Panc1 (cell line): ENCODE measurements around the gene PTPN1. TPM values are rescaled to one million over a fixed set of nuclear protein-coding genes. Genes with fewer than 3 reads are reported as not detected.

Experiments
- ATAC-seq: fragments of 200-7000 bp; cut with Tn5 transposase; 2 replicates; pipeline ENCODE4 v1.9.1; 2020; ENCODE audit warnings: mild to moderate bottlenecking, moderate library complexity
- BruUV-seq: library from RNA; stranded (reverse); fragments of 400-500 nt; replicated peaks from 2 replicates; lab custom pipeline; 2021; lab: Mats Ljungman, UMichigan
- CTCF ChIA-PET: fragments of 300-600 bp; sonication (Branson Sonifier 250); formaldehyde crosslinking; loops from one replicate; lab custom pipeline; 2022; ENCODE audit warnings: antibody characterized with exemption; lab: Charles Lee
- POLR2A ChIA-PET: fragments of 300-600 bp; sonication (Branson Sonifier 250); formaldehyde crosslinking; loops from one replicate; lab custom pipeline; 2022; ENCODE audit warnings: antibody characterized with exemption; lab: Charles Lee
- DNase-seq: peaks from one replicate; pipeline ENCODE4 v3.0.0-alpha.2; 2010; ENCODE audit warnings: low read depth, low spot score
- H3K27ac ChIP-seq: 2 replicates; pipeline ENCODE4 v1.5.1; 2011; ENCODE audit warnings: mild to moderate bottlenecking, low read length, inconsistent platforms
- H3K27me3 ChIP-seq: fragments of 200-500 bp; sonication (Bioruptor generic); 2 replicates; pipeline ENCODE4 v1.6.0; 2014; ENCODE audit warnings: low read length, inconsistent platforms; ENCODE audit not compliant: control insufficient read depth, insufficient read depth
- H3K36me3 ChIP-seq: fragments of 200-500 bp; sonication (Bioruptor generic); 2 replicates; pipeline ENCODE4 v1.5.1; 2014; ENCODE audit warnings: inconsistent platforms, mild to moderate bottlenecking, low read length, moderate library complexity; ENCODE audit not compliant: control insufficient read depth, insufficient read depth
- H3K4me1 ChIP-seq: 2 replicates; pipeline ENCODE4 v1.5.1; 2011; ENCODE audit warnings: inconsistent platforms, mild to moderate bottlenecking, low read length, moderate library complexity; ENCODE audit not compliant: control insufficient read depth, insufficient read depth
- H3K4me3 ChIP-seq, 2 experiments: 2 replicates each; pipeline ENCODE4 v1.5.1; 2011 to 2012; ENCODE audit warnings: low read depth in 2 of 2, low read length in 2 of 2, mild to moderate bottlenecking in 2 of 2, inconsistent platforms in 1 of 2, moderate library complexity in 1 of 2
- H3K9me3 ChIP-seq: fragments of 200-500 bp; sonication (Bioruptor generic); 2 replicates; pipeline ENCODE4 v1.5.1; 2014; ENCODE audit warnings: low read depth, mild to moderate bottlenecking, inconsistent platforms, low read length, moderate library complexity; ENCODE audit not compliant: control insufficient read depth, insufficient read depth
- POLR2AphosphoS5 ChIP-seq: IDR thresholded peaks from 2 replicates; pipeline ENCODE4 v1.6.1; 2012; ENCODE audit warnings: mild to moderate bottlenecking, low read depth, low read length, moderate library complexity
- REST ChIP-seq, 2 experiments: IDR thresholded peaks; 2 replicates each; pipeline ENCODE4 v1.6.1; 2011 to 2012; ENCODE audit warnings: low read depth in 2 of 2, control low read depth in 1 of 2, low read length in 1 of 2, mild to moderate bottlenecking in 1 of 2, moderate library complexity in 1 of 2; ENCODE audit not compliant: insufficient read depth in 1 of 2
- SIN3A ChIP-seq: IDR thresholded peaks from 2 replicates; pipeline ENCODE4 v1.6.1; 2012; ENCODE audit warnings: low read depth, mild to moderate bottlenecking, low read length, moderate library complexity, borderline replicate concordance; ENCODE audit not compliant: insufficient read depth
- TCF7L2 ChIP-seq: IDR thresholded peaks from 2 replicates; pipeline ENCODE4 v1.6.1; 2011; ENCODE audit warnings: mild to moderate bottlenecking, low read depth, low read length, inconsistent platforms
- in situ Hi-C: cut with HindIII; loops from 2 replicates; pipeline ENCODE4 v1.10.0; 2016; ENCODE audit warnings: low sequenced_read_pairs, low pct_unique_long_range_greater_than_20kb
- intact Hi-C: fragments of 100-400 bp; cut with micrococcal nuclease; formaldehyde crosslinking; loops from one replicate; pipeline ENCODE4 v1.10.0; 2022; ENCODE audit not compliant: unreplicated experiment
- total RNA-seq: library from RNA; stranded (reverse); gene quantifications from one replicate; pipeline ENCODE4 v1.2.1, GENCODE V29; 2021; ENCODE audit not compliant: unreplicated experiment
- TF ChIP-seq, protein P1 (sequence below): fragments of 450-650 bp; IDR thresholded peaks from 2 replicates; pipeline ENCODE4 v1.5.1; 2017; ENCODE audit warnings: mild to moderate bottlenecking

The PTPN1 gene
- total RNA-seq, 1 experiment from 2014 or later: 42.2 TPM

DNA sequence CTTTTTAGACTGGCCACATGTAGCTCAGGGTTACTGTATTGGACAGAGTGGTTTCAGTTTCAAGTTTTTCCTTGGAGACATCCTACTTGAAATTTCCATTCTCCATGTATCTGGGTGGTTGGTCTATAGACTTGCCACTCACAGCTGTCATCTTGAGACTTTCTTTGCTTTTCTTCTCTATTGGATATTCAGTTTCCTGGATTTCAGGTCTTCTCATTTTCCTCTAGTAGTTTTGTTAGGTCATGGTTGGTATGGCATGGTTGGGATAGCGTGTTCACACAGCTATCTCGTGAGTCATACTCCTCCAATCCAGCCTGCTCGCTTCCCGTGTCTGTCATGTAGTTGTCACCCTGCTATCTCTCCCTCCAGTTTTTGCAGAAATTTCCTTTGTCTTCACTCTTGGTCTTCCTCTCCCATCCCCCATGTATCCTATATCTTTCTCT lies 48.3 kb downstream of the PTPN1 start:
- POLR2A ChIA-PET: no interaction called here
- peaks cover 19% of the 10 kb centered on the region for H3K4me1 ChIP-seq
- no TSS peak for BruUV-seq
- H3K4me3 ChIP-seq: no peak overlapping the region
- DNase-seq (no peak), ATAC-seq (no peak)
- intact Hi-C loops: no loop called here
- no peak for TF ChIP-seq TCF7L2
- TF ChIP-seq, protein P1, sequence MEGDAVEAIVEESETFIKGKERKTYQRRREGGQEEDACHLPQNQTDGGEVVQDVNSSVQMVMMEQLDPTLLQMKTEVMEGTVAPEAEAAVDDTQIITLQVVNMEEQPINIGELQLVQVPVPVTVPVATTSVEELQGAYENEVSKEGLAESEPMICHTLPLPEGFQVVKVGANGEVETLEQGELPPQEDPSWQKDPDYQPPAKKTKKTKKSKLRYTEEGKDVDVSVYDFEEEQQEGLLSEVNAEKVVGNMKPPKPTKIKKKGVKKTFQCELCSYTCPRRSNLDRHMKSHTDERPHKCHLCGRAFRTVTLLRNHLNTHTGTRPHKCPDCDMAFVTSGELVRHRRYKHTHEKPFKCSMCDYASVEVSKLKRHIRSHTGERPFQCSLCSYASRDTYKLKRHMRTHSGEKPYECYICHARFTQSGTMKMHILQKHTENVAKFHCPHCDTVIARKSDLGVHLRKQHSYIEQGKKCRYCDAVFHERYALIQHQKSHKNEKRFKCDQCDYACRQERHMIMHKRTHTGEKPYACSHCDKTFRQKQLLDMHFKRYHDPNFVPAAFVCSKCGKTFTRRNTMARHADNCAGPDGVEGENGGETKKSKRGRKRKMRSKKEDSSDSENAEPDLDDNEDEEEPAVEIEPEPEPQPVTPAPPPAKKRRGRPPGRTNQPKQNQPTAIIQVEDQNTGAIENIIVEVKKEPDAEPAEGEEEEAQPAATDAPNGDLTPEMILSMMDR: no peak
- no peak for TF ChIP-seq POLR2AphosphoS5
- TF ChIP-seq SIN3A: no peak
- no peak for TF ChIP-seq REST (IDR thresholded peaks at IDR 0.05; ENCODE audit: insufficient read depth in 1 of 2, low read depth in 2 of 2, low read length in 1 of 2)
- in situ Hi-C loops: no loop called here
- no peaks in the 10 kb centered on the region for H3K36me3 ChIP-seq
- CTCF ChIA-PET: no interaction called here
- no peaks in the 10 kb centered on the region for H3K27me3 ChIP-seq
- no peak overlapping the region for H3K27ac ChIP-seq
- no peaks in the 10 kb centered on the region for H3K9me3 ChIP-seq

- no peak overlapping the region for H3K4me3 ChIP-seq
- H3K27me3 ChIP-seq: no peaks in the 10 kb centered on the region
- TF ChIP-seq TCF7L2 (no peak), POLR2AphosphoS5 (no peak), SIN3A (no peak), REST (IDR thresholded peaks at IDR 0.05; ENCODE audit: insufficient read depth in 1 of 2, low read depth in 2 of 2, low read length in 1 of 2) (no peak)
- TF ChIP-seq, protein P1: no peak
- intact Hi-C loops (no loop called here), in situ Hi-C loops (no loop called here)
- ATAC-seq (no peak), DNase-seq (no peak)
- no peak overlapping the region for H3K27ac ChIP-seq
- no TSS peak for BruUV-seq
- ChIA-PET POLR2A (interaction anchor here (0.7 kb wide), 2 partner anchors 38 to 47 kb away, joined by 4 read pairs; no protein-coding TSS in a partner anchor), CTCF (interaction anchor here (0.7 kb wide), 1 partner anchor 17 kb away, joined by 9 read pairs; no protein-coding TSS in a partner anchor)
- no peaks in the 10 kb centered on the region for H3K36me3 ChIP-seq
- H3K9me3 ChIP-seq: no peaks in the 10 kb centered on the region
- peaks cover 19% of the 10 kb centered on the region for H3K4me1 ChIP-seq
These were observed 49.0 kb downstream of the PTPN1 start for GRCh38 chr20:50559149-50559548.
